AG04449 (cell line): ENCODE results near the gene SERPINB2.
"Not testable (repeated sequence)": the region's sequence is repeated elsewhere in the genome, so short reads cannot be mapped to it uniquely, and the experiment has no call there.

Experiments
- CTCF ChIA-PET: fragments of 350-600 bp; formaldehyde crosslinking; extraction: SDS; loops from one replicate; lab custom pipeline; 2021; ENCODE audit warnings: antibody characterized with exemption; lab: Yijun Ruan, JAX
- POLR2A ChIA-PET: fragments of 400-600, 350-600 bp; formaldehyde crosslinking; extraction: SDS; loops from one replicate; lab custom pipeline; 2020; ENCODE audit warnings: antibody characterized with exemption, inconsistent platforms; lab: Yijun Ruan, JAX
- DNase-seq: peaks from one replicate; pipeline ENCODE4 v3.0.0-alpha.2; 2010; ENCODE audit warnings: low read depth, low spot score
- H3K4me3 ChIP-seq: 2 replicates; pipeline ENCODE4 v1.5.1; 2011; ENCODE audit warnings: low read depth, mild to moderate bottlenecking, control low read depth, low read length
- TF ChIP-seq, protein P1 (sequence below): IDR thresholded peaks from one replicate; pipeline ENCODE4 v1.5.1; 2011; ENCODE audit warnings: mild to moderate bottlenecking, moderate library complexity, low read length, control low read depth, inconsistent platforms; ENCODE audit not compliant: insufficient read depth; ENCODE audit errors: missing control alignments

SERPINB2 gene

GRCh38 chr18:63908858-63909257, 21.4 kb downstream of the SERPINB2 start:
- ChIA-PET CTCF (interaction anchor here (1.3 to 2.7 kb wide), 3 partner anchors 9 to 55 kb away, joined by 3 to 7 read pairs (median 4); no protein-coding TSS in a partner anchor), POLR2A (no interaction called here)
- TF ChIP-seq, protein P1, sequence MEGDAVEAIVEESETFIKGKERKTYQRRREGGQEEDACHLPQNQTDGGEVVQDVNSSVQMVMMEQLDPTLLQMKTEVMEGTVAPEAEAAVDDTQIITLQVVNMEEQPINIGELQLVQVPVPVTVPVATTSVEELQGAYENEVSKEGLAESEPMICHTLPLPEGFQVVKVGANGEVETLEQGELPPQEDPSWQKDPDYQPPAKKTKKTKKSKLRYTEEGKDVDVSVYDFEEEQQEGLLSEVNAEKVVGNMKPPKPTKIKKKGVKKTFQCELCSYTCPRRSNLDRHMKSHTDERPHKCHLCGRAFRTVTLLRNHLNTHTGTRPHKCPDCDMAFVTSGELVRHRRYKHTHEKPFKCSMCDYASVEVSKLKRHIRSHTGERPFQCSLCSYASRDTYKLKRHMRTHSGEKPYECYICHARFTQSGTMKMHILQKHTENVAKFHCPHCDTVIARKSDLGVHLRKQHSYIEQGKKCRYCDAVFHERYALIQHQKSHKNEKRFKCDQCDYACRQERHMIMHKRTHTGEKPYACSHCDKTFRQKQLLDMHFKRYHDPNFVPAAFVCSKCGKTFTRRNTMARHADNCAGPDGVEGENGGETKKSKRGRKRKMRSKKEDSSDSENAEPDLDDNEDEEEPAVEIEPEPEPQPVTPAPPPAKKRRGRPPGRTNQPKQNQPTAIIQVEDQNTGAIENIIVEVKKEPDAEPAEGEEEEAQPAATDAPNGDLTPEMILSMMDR, result no peak
- no peak for DNase-seq
- no peak overlapping the region for H3K4me3 ChIP-seq

GRCh38 chr18:63909870-63910269, 22.4 kb downstream of the SERPINB2 start:
- no peak overlapping the region for H3K4me3 ChIP-seq
- TF ChIP-seq, protein P1, result no peak
- DNase-seq, result no peak
- POLR2A ChIA-PET, result no interaction called here
- CTCF ChIA-PET, result interaction anchor here (0.6 to 2.7 kb wide), 4 partner anchors 10 to 85 kb away, joined by 3 to 7 read pairs (median 3); no protein-coding TSS in a partner anchor

DNA sequence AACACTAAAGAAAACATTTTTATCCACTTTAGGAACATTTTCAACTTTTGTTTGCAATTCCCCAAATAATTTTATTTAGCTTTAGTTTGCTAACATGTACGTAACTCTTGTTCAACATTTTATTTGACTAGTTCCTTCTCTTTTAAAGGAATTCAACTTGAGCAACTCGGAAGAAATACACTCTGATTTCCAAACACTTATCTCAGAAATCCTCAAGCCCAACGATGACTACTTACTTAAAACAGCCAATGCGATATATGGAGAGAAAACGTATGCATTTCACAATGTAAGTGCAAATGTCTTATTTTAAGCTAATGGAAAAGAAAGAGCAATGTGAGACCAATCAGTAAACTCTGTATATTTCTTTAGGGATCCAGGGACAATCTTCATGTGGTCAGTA, 30.3 kb downstream of the SERPINB2 start:
- H3K4me3 ChIP-seq, result no peak overlapping the region
- CTCF ChIA-PET, result interaction anchor here (1.3 kb wide), 1 partner anchor 18 kb away, joined by 4 read pairs; no protein-coding TSS in a partner anchor
- POLR2A ChIA-PET, result no interaction called here
- TF ChIP-seq, protein P1, result no peak
- no peak for DNase-seq

DNA sequence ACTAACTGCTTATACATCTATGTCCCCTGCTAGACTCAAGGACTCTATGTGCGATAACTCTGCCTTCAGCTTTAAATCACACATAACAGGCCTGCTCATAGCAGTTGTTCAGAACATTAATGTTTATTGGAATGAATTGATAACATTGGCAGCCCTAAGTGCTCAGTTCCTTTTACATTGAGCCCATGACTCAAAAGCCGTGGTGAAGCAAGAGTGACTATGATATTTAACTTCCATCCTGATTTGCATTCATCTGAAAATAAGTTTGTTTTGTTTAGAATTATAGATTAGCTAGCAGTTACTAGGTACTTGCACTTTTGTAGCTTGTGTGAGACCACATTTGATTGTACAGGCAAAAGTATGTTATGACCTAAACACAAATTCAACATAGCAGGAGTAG, 34.5 kb downstream of the SERPINB2 start:
- TF ChIP-seq, protein P1, result no peak
- H3K4me3 ChIP-seq, result no peak overlapping the region
- no peak for DNase-seq
- ChIA-PET CTCF (interaction anchor here (0.9 to 3.3 kb wide), 4 partner anchors 12 to 29 kb away, joined by 3 to 26 read pairs (median 4); partner anchors contain the start of gene SERPINB10), POLR2A (no interaction called here)

- POLR2A ChIA-PET, result interaction anchor here (1.1 kb wide), 1 partner anchor 12 kb away, joined by 3 read pairs; no protein-coding TSS in a partner anchor
- no peak overlapping the region for H3K4me3 ChIP-seq
- TF ChIP-seq, protein P1, result no peak
- peak; percentile 71 for DNase-seq
- CTCF ChIA-PET, result interaction anchor here (0.6 to 3.3 kb wide), 2 partner anchors 11 to 14 kb away, joined by 3 to 26 read pairs; no protein-coding TSS in a partner anchor
Observed at GRCh38 chr18:63924551-63924950, 37.0 kb downstream of the SERPINB2 start.

DNA sequence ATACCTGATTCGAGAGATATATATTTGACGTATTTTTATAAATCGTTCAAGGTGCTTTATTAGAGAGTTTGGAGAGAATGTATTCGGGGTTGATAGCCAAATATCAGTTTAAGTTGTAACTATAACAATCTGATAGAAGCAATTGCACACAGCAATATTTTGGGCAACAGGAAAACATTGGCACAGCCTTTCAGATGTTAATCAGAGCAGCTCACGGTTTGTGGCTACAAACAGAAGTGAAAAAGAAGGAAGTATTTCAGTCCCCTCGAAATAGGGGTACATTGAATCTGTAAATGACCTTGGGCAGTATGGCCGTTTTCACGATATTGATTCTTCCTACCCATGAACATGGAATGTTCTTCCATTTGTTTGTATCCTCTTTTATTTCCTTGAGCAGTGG, 40.8 kb downstream of the SERPINB2 start:
- ChIA-PET POLR2A (no interaction called here), CTCF (no interaction called here)

DNA sequence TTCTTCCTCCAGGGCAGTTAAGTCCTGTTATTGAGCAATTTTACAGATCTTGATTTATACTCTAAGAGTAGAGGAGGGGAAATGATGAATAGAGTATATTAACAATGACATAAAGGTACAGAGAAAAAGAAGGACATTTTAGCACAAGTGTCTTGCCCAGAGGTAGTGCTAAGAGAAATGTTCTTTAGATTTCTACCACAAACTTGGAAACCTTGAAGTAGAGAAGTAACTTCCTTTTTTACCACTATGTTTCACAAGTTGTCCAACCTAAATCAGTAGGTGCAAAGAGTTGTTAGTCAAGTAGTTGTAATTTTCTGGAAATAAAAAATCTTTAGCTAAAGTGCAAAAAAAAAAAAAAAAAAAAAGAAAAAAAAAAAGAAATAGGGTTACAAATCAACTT, 41.9 kb downstream of the SERPINB2 start:
- POLR2A ChIA-PET, DNase-seq, H3K4me3 ChIP-seq, CTCF ChIA-PET: not testable (repeated sequence)

More for the DNA sequence above, 40.8 kb downstream of the SERPINB2 start:
- H3K4me3 ChIP-seq, result no peak overlapping the region
- TF ChIP-seq, protein P1, result no peak
- DNase-seq, result no peak
